K562 treated with DMSO at 1 percent for 4 hours (cell line): ENCODE results near the gene KLHL1. TPM values are rescaled to one million over a fixed set of nuclear protein-coding genes. Genes with fewer than 3 reads are reported as not detected.

Source experiments
- total RNA-seq: library from RNA; unstranded; fragments of 300-600 nt; gene quantifications from 2 replicates; pipeline ENCODE4 v1.2.3, GENCODE V29; 2022; ENCODE audit not compliant: insufficient read depth

KLHL1 gene, protein sequence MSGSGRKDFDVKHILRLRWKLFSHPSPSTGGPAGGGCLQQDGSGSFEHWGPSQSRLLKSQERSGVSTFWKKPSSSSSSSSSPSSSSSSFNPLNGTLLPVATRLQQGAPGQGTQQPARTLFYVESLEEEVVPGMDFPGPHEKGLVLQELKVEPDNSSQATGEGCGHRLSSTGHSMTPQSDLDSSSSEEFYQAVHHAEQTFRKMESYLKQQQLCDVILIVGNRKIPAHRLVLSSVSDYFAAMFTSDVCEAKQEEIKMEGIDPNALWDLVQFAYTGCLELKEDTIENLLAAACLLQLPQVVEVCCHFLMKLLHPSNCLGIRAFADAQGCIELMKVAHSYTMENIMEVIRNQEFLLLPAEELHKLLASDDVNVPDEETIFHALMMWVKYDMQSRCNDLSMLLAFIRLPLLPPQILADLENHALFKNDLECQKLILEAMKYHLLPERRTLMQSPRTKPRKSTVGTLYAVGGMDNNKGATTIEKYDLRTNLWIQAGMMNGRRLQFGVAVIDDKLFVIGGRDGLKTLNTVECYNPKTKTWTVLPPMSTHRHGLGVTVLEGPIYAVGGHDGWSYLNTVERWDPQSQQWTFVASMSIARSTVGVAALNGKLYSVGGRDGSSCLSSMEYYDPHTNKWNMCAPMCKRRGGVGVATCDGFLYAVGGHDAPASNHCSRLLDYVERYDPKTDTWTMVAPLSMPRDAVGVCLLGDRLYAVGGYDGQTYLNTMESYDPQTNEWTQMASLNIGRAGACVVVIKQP
- not detected in 2 replicates for total RNA-seq

GRCh38 chr13:70108356-70109105 lies at the start of gene KLHL1:
Gene KLHL1, minus strand, starts transcription at chr13:70108452. Its CDS starts 753 bp downstream, at chr13:70107699.

DNA sequence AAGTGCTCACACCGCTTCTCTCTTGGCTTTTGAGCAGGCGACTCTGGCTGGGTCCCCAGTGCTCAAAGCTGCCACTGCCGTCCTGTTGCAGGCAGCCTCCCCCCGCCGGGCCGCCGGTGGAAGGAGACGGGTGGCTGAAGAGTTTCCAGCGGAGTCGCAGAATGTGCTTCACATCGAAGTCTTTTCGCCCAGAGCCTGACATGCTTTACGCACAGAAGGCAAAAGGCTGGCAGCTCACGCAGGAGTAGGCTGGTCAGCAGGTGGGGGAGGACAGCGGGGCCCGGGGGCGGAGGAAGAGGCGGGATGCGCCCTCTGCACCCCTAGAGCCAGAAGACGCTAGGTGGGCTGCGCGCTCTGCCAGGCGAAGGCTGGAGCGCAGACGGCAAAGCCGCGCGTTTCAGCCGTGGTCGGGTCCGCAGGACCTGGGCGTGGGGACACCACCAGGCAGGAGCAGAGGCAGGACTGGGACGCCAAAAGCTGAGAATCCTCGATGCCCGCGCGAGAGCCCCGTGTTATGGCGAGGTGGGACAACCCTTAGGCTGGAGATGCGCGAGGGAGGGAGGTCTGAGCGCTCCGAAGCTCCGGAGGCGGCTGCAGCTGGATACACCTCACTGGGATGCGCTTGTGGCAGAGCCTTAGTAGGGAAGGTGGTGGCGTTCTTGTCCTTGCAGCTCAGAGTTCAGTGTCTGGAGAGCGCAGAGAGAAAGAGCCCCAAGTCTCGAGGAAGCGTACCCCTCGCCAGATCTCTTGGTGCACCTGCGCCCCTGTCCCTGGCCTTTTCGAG lies 562 bp downstream of the KLHL1 start, which contains the start of gene ATXN8OS:
Gene ATXN8OS, plus strand, starts transcription at position 329 of the 784 bp plus-strand sequence.

Other genes starting within 250 kb of the KLHL1 start
- gene ATXN8OS, start 626 bp downstream of the KLHL1 start, total RNA-seq: not detected in 2 replicates